HG03175 (cell line): ENCODE results near the gene ANAPC4.
"Not testable (repeated sequence)": the region's sequence is repeated elsewhere in the genome, so short reads cannot be mapped to it uniquely, and the experiment has no call there.

ENCODE experiments used
- ATAC-seq: cut with Tn5 transposase; IDR thresholded peaks from one replicate; pipeline ENCODE4 v1.9.1; 2021; ENCODE audit warnings: mild to moderate bottlenecking, moderate library complexity; ENCODE audit not compliant: unreplicated experiment

The ANAPC4 gene, protein sequence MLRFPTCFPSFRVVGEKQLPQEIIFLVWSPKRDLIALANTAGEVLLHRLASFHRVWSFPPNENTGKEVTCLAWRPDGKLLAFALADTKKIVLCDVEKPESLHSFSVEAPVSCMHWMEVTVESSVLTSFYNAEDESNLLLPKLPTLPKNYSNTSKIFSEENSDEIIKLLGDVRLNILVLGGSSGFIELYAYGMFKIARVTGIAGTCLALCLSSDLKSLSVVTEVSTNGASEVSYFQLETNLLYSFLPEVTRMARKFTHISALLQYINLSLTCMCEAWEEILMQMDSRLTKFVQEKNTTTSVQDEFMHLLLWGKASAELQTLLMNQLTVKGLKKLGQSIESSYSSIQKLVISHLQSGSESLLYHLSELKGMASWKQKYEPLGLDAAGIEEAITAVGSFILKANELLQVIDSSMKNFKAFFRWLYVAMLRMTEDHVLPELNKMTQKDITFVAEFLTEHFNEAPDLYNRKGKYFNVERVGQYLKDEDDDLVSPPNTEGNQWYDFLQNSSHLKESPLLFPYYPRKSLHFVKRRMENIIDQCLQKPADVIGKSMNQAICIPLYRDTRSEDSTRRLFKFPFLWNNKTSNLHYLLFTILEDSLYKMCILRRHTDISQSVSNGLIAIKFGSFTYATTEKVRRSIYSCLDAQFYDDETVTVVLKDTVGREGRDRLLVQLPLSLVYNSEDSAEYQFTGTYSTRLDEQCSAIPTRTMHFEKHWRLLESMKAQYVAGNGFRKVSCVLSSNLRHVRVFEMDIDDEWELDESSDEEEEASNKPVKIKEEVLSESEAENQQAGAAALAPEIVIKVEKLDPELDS

GRCh38 chr4:25376754-25377571 lies at the start of gene ANAPC4:
Gene ANAPC4 (plus strand): TSS chr4:25377263. CDS start chr4:25377428, 165 bp downstream.
- peak; percentile 97 for ATAC-seq

GRCh38 chr4:25328463-25328862 lies 48.6 kb upstream of the ANAPC4 start:
- ATAC-seq = not testable (repeated sequence)

DNA sequence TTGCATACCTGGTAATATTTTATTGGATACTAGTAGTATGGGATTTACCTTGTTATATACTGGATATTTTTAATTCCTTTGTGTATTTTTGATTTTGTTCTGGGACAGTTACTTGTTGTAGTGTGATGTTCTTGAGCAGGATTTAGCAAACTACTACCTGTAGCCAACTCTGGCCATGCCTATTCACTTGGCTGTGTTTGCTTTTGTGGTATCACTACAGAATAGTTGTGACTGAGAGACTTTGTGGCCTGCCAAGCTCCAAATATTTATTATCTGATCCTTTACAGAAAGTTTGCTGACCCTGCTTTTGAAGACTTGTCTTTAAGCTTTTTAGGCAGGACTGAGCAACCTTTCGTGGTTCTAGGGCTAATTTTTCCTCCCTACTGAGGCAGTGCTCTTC lies 46.7 kb upstream of the ANAPC4 start:
- no peak for ATAC-seq

DNA sequence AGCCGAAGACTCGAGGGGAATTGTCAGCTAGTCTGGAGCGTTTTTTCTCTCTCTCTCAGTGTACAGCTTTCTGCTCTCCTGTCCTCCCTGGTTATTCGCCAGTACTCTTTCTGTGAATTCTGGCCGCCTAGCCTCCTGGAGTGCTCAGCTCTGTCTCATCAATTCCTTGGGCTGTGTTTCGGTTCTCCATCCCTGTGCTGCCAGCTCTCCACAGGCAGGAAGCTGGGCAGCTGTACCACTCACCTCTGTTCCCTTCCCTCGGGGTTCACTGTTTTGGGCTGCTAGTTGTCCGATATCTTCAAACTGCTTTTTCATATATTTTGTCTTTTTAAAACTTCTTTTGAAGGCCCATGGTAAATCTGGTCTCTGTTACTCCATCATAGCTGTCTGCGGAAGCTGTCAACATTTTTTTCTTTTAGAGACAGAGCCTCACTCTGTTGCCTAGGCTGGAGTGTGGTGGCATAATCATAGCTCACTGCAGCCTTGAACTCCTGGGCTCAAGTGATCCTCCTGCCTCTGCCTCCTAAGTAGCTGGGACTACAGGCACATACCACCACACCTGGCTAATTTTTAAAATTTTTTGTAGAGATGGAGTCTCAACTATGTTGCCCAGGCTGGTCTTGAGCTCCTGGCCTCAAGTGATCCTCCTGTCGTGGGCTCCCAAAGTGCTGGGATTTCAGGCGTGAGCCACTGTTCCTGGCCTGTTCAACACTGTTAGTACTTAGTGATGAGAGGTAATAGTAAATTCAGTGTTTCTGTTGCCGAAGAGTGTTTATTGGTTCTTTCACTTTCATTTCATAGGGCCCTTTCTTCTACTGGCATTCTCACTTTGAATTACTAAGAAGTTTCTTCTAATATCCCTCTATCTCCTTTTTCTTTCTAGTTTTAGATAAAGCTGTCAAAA lies 45.9 kb upstream of the ANAPC4 start:
- peak; percentile 90 for ATAC-seq

- no peak for ATAC-seq
These were observed 33.4 kb upstream of the ANAPC4 start for GRCh38 chr4:25343671-25344070.

GRCh38 chr4:25345744-25346143 lies 31.3 kb upstream of the ANAPC4 start:
- ATAC-seq = no peak

GRCh38 chr4:25346913-25347312 lies 30.1 kb upstream of the ANAPC4 start:
- ATAC-seq = no peak

DNA sequence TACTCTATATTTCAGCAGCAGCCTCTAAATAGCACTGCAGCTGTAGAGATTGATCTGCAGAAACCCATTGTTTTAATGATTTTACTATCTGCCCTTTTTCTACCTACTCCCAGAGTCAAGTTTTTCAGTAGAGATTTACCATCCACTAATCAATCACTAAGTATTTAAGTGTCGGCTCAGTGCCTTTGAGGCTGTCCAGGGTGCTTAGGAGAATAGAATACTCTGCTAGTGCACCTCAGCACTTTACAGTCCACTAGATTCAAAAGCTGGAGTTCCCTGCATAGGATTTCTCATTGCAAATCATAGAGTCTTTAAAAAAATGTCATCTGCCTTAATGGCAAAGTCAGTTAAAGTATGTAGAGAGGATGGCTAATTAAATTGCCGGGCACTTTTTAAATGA lies 29.6 kb upstream of the ANAPC4 start:
- no peak for ATAC-seq

- no peak for ATAC-seq
These were observed 29.1 kb upstream of the ANAPC4 start for GRCh38 chr4:25347971-25348370.

- ATAC-seq = no peak
These were observed 26.5 kb upstream of the ANAPC4 start for GRCh38 chr4:25350561-25350960.

GRCh38 chr4:25351777-25352416 lies 25.2 kb upstream of the ANAPC4 start:
- ATAC-seq = no peak

DNA sequence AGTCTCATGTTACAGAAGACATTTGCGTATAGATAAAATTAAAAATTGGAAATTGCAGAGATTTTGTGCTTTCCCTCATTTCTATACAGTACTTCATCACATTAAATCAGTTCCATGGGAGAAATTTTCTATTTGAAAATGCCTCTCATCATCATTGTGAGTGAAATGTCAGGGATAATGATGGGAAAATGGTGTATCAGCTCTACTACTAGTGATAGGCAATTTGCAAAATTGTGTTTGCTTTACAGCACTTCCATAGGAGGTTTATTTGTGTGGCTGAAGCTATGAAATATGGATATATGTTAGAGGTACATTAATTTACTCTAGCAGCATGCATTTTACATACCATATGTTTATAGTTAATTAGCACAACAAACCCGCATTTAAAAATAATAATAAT lies 21.0 kb upstream of the ANAPC4 start:
- ATAC-seq = no peak

DNA sequence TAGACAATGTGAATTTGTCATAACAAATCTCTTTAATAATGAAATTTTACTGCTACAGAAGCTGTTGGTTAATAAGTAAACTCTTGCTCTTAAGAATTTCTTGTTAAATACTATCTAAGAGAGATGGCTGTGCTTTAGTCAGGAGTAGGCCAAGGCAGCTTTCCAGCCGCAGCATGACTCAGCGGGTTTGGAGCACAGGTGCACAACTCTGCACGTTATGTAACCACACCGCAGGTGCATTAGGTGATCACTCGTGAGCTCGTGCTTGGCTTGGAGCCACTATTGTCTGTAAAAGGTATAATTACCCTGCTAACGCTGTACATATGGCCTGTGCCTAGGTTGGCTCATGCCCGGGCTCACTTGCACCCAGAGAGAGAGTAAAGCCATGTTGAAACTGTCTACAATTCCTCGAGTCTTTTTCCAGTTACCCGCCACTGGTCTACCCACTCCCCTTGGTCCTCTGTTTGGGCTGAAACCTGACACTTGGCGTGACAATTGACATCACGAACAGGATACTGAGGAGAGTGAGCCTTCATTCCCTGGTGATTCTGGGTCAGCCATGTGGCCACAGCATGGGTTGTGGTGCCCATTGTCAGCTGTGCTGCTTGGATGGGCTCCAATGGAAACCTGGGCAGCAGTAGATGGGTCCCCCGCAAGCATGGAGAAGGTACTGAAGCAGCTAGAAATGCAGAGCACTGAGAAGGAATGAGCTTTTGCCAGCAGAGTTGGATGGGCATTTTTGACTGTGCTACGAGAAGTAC lies 18.4 kb upstream of the ANAPC4 start:
- ATAC-seq = no peak

DNA sequence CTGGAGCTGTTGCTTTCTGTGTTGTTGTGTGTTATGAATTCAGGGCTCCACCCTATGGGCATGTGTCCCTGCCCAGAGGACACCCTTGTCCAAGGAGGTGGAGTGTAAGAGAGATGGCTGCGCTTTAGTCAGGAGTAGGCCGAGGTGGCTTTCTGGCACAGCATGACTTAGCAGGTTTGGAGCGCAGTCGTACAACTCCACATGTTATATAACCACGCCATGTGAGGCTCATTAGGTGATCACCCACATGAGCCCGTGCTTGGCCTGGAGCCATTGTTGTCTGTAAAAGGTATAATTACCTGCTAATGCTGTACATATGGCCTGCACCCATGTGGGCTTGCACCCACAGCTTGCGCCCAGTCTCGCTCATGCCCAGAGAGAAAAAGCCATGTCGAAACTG lies 15.8 kb upstream of the ANAPC4 start:
- no peak for ATAC-seq

DNA sequence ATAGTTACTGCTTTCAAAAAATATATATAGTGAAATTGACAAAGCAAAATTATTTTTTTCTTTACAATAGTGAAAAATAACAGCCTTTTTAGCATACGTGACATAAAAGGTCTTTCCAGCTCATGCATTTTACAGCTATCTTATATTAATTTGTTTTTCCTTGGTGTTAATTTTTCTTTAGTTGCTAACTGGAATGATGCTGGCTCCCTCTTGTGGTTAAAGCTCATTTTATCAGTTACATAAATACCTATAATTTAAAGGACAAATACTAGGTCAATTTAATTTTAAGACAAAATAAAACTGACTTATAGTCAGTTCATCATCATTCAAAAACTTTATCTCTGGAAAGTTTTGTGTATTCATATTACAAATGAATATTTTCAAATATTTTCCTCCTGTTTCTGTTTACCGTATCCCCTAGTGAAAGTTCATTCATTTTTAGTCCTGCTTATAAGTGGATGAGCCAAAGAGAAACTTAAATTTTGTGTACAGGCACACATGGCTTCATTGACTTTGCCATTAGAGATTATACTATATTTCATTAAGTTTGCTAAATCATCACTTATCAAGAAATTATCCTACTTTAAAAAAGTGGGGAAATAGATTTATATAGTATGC lies 9.9 kb upstream of the ANAPC4 start:
- ATAC-seq = no peak

DNA sequence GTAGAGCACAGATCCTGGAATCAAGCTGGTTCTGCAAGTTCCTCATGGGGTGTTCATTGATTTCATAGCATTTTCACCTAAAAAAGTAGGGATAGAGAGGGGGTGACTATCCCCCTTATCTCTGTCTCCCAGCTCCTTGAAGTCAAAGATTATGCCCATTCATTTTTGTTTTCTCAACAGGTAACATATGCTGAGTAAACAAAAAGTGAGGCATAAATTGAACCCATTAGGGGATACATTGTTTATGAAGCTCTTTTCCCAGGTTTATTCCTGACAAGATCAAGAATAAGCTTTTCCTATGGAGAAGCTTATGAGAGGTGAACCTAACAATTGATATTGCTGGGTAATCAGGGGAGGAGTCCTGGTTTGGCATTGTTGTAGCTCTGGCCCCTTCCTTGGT lies 9.2 kb upstream of the ANAPC4 start:
- ATAC-seq = no peak

DNA sequence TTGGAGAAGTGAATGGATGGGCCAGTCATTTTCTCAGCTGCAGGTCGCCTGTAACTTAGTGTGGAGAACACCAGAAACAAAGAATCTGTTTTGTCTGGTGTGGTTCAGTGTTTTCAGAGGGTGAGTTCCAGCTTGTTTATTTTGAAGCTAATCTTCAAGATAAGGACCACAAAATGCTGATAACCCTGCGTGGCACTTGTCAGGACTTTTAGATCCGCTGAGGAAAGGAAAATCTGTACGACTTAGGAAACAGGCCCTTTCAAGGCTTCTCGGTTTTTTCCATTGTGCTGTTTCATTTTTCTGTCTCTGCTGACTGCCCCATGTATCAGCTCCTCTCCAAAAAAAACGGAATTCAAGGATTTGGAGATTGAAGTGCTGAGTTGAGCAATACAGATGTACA lies 8.7 kb upstream of the ANAPC4 start:
- ATAC-seq = no peak

- ATAC-seq = no peak
These were observed 6.8 kb upstream of the ANAPC4 start for GRCh38 chr4:25370242-25370641.

DNA sequence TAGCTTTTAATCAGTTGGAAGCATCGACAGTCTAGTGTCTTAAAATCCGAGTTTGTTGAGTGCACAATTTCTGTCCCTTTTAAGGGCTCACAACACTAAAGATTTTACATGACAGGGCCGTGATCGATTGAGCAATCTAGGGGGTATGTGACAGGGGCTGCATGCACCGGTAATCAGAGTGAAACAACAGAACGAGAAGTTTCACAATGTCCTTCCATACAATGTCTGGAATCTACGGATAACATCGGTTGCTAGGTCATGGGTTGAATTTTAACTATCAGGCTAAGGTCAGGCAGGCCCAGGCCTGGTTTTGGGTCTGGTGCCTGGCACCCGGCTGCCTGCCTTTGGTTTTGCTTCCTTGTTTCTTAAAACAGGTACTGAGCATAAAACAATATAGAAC lies 4.5 kb upstream of the ANAPC4 start:
- ATAC-seq = not testable (repeated sequence)
